ENCODE data around the gene ZNF26. TPM values are rescaled to one million over a fixed set of nuclear protein-coding genes. Genes with fewer than 3 reads are reported as not detected.

ZNF26 gene
- polyA plus RNA-seq, 1 donor from 2014 or later = 26.6 TPM

DNA sequence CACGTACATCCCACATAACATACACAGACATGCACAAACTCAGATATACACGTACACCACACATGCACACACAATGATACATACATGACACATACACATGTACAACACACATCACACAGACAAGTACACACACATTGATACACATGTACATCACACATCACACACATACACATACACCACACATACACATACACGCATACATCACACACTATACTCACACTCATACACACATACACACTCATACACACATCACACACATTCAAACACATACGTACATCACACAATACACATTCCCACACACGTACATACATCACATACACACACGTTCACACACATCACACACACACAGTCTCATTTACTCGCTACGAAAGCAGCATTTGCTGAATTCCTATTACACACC, 34.5 kb upstream of the ZNF26 start:
- Histone ChIP-seq H3K36me3 (ENCODE audit: insufficient read depth, low read length) (peaks cover 5% of the 10 kb centered on the region), H3K4me3 (ENCODE audit: low read length) (no peak overlapping the region), H3K79me2 (replicated peaks; ENCODE audit: insufficient read depth, low read length) (peaks cover 4% of the 10 kb centered on the region), H3K4me2 (ENCODE audit: low read length) (no peak overlapping the region), H3K9ac (ENCODE audit: low read length) (no peak overlapping the region), H3K27me3 (ENCODE audit: insufficient read depth, low read depth, low read length) (no peaks in the 10 kb centered on the region), H3F3A (ENCODE audit: insufficient read depth, low read length, poor library complexity, severe bottlenecking) (no peaks in the 10 kb centered on the region), H3K9me3 (ENCODE audit: low read length) (peaks cover 40% of the 10 kb centered on the region), H4K20me1 (ENCODE audit: insufficient read depth) (no peaks in the 10 kb centered on the region), H3K9me2 (ENCODE audit: insufficient read depth, low read length) (no peaks in the 10 kb centered on the region), H2AFZ (ENCODE audit: low read depth, low read length) (no peak overlapping the region), H3K27ac (ENCODE audit: low read length) (no peak overlapping the region)
- TF ChIP-seq EP300 (conservative IDR thresholded peaks at IDR 0.05; ENCODE audit: poor library complexity, severe bottlenecking) (no peak), REST (IDR thresholded peaks at IDR 0.05; ENCODE audit: borderline replicate concordance) (no peak), TAF1 (IDR thresholded peaks at IDR 0.05; ENCODE audit: low read depth) (no peak), MXI1 (conservative IDR thresholded peaks at IDR 0.05; ENCODE audit: poor library complexity, severe bottlenecking) (no peak), SMC3 (conservative IDR thresholded peaks at IDR 0.05; ENCODE audit: poor library complexity) (no peak), RAD21 (conservative IDR thresholded peaks at IDR 0.05) (no peak), POLR2AphosphoS5 (IDR thresholded peaks at IDR 0.05) (no peak), EZH2 (IDR thresholded peaks at IDR 0.05; ENCODE audit: borderline replicate concordance, insufficient read depth, low read length, poor library complexity, severe bottlenecking) (no peak)
- TF ChIP-seq, protein P1, sequence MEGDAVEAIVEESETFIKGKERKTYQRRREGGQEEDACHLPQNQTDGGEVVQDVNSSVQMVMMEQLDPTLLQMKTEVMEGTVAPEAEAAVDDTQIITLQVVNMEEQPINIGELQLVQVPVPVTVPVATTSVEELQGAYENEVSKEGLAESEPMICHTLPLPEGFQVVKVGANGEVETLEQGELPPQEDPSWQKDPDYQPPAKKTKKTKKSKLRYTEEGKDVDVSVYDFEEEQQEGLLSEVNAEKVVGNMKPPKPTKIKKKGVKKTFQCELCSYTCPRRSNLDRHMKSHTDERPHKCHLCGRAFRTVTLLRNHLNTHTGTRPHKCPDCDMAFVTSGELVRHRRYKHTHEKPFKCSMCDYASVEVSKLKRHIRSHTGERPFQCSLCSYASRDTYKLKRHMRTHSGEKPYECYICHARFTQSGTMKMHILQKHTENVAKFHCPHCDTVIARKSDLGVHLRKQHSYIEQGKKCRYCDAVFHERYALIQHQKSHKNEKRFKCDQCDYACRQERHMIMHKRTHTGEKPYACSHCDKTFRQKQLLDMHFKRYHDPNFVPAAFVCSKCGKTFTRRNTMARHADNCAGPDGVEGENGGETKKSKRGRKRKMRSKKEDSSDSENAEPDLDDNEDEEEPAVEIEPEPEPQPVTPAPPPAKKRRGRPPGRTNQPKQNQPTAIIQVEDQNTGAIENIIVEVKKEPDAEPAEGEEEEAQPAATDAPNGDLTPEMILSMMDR (IDR thresholded peaks at IDR 0.05; ENCODE audit: poor library complexity, severe bottlenecking) = no peak

- Histone ChIP-seq H3K9me2 (ENCODE audit: insufficient read depth, low read length) (no peaks in the 10 kb centered on the region), H3K4me2 (ENCODE audit: low read length) (no peak overlapping the region), H3K27ac (ENCODE audit: low read length) (no peak overlapping the region), H3K9me3 (ENCODE audit: low read length) (peaks cover 40% of the 10 kb centered on the region), H3F3A (ENCODE audit: insufficient read depth, low read length, poor library complexity, severe bottlenecking) (no peaks in the 10 kb centered on the region), H3K79me2 (replicated peaks; ENCODE audit: insufficient read depth, low read length) (peaks cover 4% of the 10 kb centered on the region), H3K9ac (ENCODE audit: low read length) (no peak overlapping the region), H3K4me3 (ENCODE audit: low read length) (no peak overlapping the region), H3K36me3 (ENCODE audit: insufficient read depth, low read length) (peaks cover 5% of the 10 kb centered on the region), H2AFZ (ENCODE audit: low read depth, low read length) (no peak overlapping the region), H4K20me1 (ENCODE audit: insufficient read depth) (no peaks in the 10 kb centered on the region), H3K27me3 (ENCODE audit: insufficient read depth, low read depth, low read length) (no peaks in the 10 kb centered on the region)
- TF ChIP-seq MXI1 (conservative IDR thresholded peaks at IDR 0.05; ENCODE audit: poor library complexity, severe bottlenecking) = no peak
- no peak for TF ChIP-seq EP300 (conservative IDR thresholded peaks at IDR 0.05; ENCODE audit: poor library complexity, severe bottlenecking)
- no peak for TF ChIP-seq POLR2AphosphoS5 (IDR thresholded peaks at IDR 0.05)
- TF ChIP-seq RAD21 (conservative IDR thresholded peaks at IDR 0.05) = no peak
- TF ChIP-seq REST (IDR thresholded peaks at IDR 0.05; ENCODE audit: borderline replicate concordance) = no peak
- no peak for TF ChIP-seq TAF1 (IDR thresholded peaks at IDR 0.05; ENCODE audit: low read depth)
- TF ChIP-seq EZH2 (IDR thresholded peaks at IDR 0.05; ENCODE audit: borderline replicate concordance, insufficient read depth, low read length, poor library complexity, severe bottlenecking) = no peak
- TF ChIP-seq, protein P1 (IDR thresholded peaks at IDR 0.05; ENCODE audit: poor library complexity, severe bottlenecking) = no peak
- TF ChIP-seq SMC3 (conservative IDR thresholded peaks at IDR 0.05; ENCODE audit: poor library complexity) = no peak
Observed at GRCh38 chr12:132952371-132953162, 33.6 kb upstream of the ZNF26 start.
